H1 (cell line): ENCODE data around the gene AGRN. TPM values are rescaled to one million over a fixed set of nuclear protein-coding genes. Genes with fewer than 3 reads are reported as not detected.

Source experiments
- CTCF ChIA-PET: fragments of 300-600 bp; sonication (Branson Sonifier 250); formaldehyde crosslinking; loops from one replicate; lab custom pipeline; 2021; ENCODE audit not compliant: partially characterized antibody; lab: Charles Lee
- POLR2A ChIA-PET: fragments of 300-600 bp; sonication (Branson Sonifier 250); formaldehyde crosslinking; loops from one replicate; lab custom pipeline; 2021; ENCODE audit warnings: inconsistent platforms; ENCODE audit not compliant: partially characterized antibody; lab: Charles Lee
- DNase-seq, 2 experiments: peaks; one replicate each; pipeline versions ENCODE4 v3.0.0 to v3.0.0-alpha.2; 2010 to 2022; ENCODE audit warnings: low spot score in 2 of 2, low read depth in 1 of 2, mixed read lengths in 1 of 2
- FAIRE-seq: peaks from 2 replicates; lab custom pipeline; 2011; peaks lifted over from hg19 to GRCh38; lab: Jason Lieb, UNC
- H2AFZ ChIP-seq: 2 replicates; pipeline ENCODE4 v1.8.1; 2012; ENCODE audit warnings: low read length, inconsistent platforms
- H2AK5ac ChIP-seq: 2 replicates; pipeline ENCODE4 v1.6.1; 2013; ENCODE audit warnings: low read depth, low read length
- H2BK120ac ChIP-seq: replicated peaks from 2 replicates; pipeline ENCODE3; 2013; ENCODE audit warnings: low read depth, low read length, inconsistent platforms
- H2BK12ac ChIP-seq: 2 replicates; pipeline ENCODE4 v1.6.1; 2013; ENCODE audit warnings: low read depth, low read length
- H2BK15ac ChIP-seq: 2 replicates; pipeline ENCODE4 v1.6.1; 2013; ENCODE audit warnings: low read length
- H2BK20ac ChIP-seq: 2 replicates; pipeline ENCODE4 v1.6.1; 2013; ENCODE audit warnings: low read length
- H2BK5ac ChIP-seq: 2 replicates; pipeline ENCODE4 v1.6.1; 2013; ENCODE audit warnings: low read depth, low read length
- H3K14ac ChIP-seq: 2 replicates; pipeline ENCODE4 v1.6.1; 2013; ENCODE audit warnings: inconsistent platforms; ENCODE audit not compliant: insufficient read length
- H3K18ac ChIP-seq: 2 replicates; pipeline ENCODE4 v1.6.1; 2013; ENCODE audit warnings: low read length; ENCODE audit errors: extremely low read depth
- H3K23ac ChIP-seq: 2 replicates; pipeline ENCODE4 v1.6.1; 2013; ENCODE audit warnings: inconsistent platforms; ENCODE audit not compliant: insufficient read length
- H3K23me2 ChIP-seq: 2 replicates; pipeline ENCODE4 v1.6.1; 2013; ENCODE audit warnings: low read depth, low read length
- H3K27ac ChIP-seq: 2 replicates; pipeline ENCODE4 v1.6.1; 2011; ENCODE audit warnings: low read depth, low read length, inconsistent platforms
- H3K27me3 ChIP-seq, 4 experiments: replicated peaks in 1 of 4; 1 replicate in 1 of 4; 2 replicates in 3 of 4; pipeline versions ENCODE4 v1.6.1 to v1.8.1; 2011 to 2013; ENCODE audit warnings: low read length in 3 of 4, mild to moderate bottlenecking in 3 of 4, inconsistent platforms in 2 of 4, mixed read lengths in 2 of 4, moderate library complexity in 1 of 4; ENCODE audit not compliant: control insufficient read depth in 3 of 4, insufficient read depth in 3 of 4; ENCODE audit errors: extremely low read depth in 1 of 4
- H3K36me3 ChIP-seq, 4 experiments: 2 replicates each; pipeline versions ENCODE4 v1.6.1 to v1.8.1; 2011 to 2013; ENCODE audit warnings: mild to moderate bottlenecking in 4 of 4, low read length in 3 of 4, moderate library complexity in 2 of 4, control low read depth in 1 of 4, inconsistent platforms in 1 of 4; ENCODE audit not compliant: insufficient read depth in 4 of 4, control insufficient read depth in 2 of 4
- H3K4ac ChIP-seq: replicated peaks from 2 replicates; pipeline ENCODE3; 2013; ENCODE audit warnings: low read length, low read depth, mixed read lengths, inconsistent platforms; ENCODE audit not compliant: insufficient read length
- H3K4me1 ChIP-seq, 4 experiments: replicated peaks in 1 of 4; 1 replicate in 1 of 4; 2 replicates in 3 of 4; pipeline versions ENCODE4 v1.6.1 to v1.8.1; 2011 to 2013; ENCODE audit warnings: low read length in 3 of 4, inconsistent platforms in 2 of 4, mixed read lengths in 1 of 4; ENCODE audit not compliant: insufficient read depth in 4 of 4, control insufficient read depth in 3 of 4
- H3K4me2 ChIP-seq, 2 experiments: 2 replicates each; pipeline versions ENCODE4 v1.6.1 to v1.8.1; 2011 to 2013; ENCODE audit warnings: low read depth in 2 of 2, low read length in 2 of 2, control low read depth in 1 of 2, inconsistent platforms in 1 of 2, mild to moderate bottlenecking in 1 of 2; ENCODE audit not compliant: insufficient read depth in 1 of 2
- H3K4me3 ChIP-seq, 4 experiments: fragments of 200-600, 300-600 bp in 1 of 4; sonication (generic), shearing (Covaris generic), sonication (Bioruptor Twin) in 1 of 4; 2 replicates each; pipeline versions ENCODE4 v1.5.1 to v1.8.1; 2011 to 2016; ENCODE audit warnings: low read length in 4 of 4, low read depth in 3 of 4, control low read depth in 2 of 4, inconsistent platforms in 2 of 4, mild to moderate bottlenecking in 2 of 4, mixed read lengths in 1 of 4, moderate library complexity in 1 of 4; ENCODE audit not compliant: insufficient read depth in 2 of 4; ENCODE audit errors: extremely low read depth in 1 of 4
- H3K56ac ChIP-seq: replicated peaks from 2 replicates; pipeline ENCODE3; 2013; ENCODE audit warnings: low read depth, mild to moderate bottlenecking, mixed read lengths, low read length, inconsistent platforms; ENCODE audit not compliant: insufficient read length
- H3K79me1 ChIP-seq: 2 replicates; pipeline ENCODE4 v1.6.1; 2013; ENCODE audit warnings: low read depth, low read length, control low read depth
- H3K79me2 ChIP-seq, 2 experiments: 2 replicates each; pipeline versions ENCODE4 v1.6.1 to v1.8.1; 2012 to 2013; ENCODE audit warnings: low read length in 2 of 2, mild to moderate bottlenecking in 2 of 2, inconsistent platforms in 1 of 2; ENCODE audit not compliant: insufficient read depth in 2 of 2, control insufficient read depth in 1 of 2
- H3K9ac ChIP-seq, 4 experiments: replicated peaks in 1 of 4; 1 replicate in 1 of 4; 2 replicates in 3 of 4; pipeline versions ENCODE4 v1.6.1 to v1.8.1; 2011 to 2013; ENCODE audit warnings: low read depth in 3 of 4, low read length in 3 of 4, control low read depth in 2 of 4, mild to moderate bottlenecking in 2 of 4, moderate library complexity in 2 of 4, inconsistent platforms in 1 of 4; ENCODE audit errors: extremely low read depth in 1 of 4
- H3K9me3 ChIP-seq, 2 experiments: 2 replicates each; pipeline versions ENCODE4 v1.6.1 to v1.8.1; 2012 to 2013; ENCODE audit warnings: mild to moderate bottlenecking in 2 of 2, moderate library complexity in 2 of 2, control low read depth in 1 of 2, inconsistent platforms in 1 of 2, low read depth in 1 of 2, low read length in 1 of 2, mixed read lengths in 1 of 2; ENCODE audit not compliant: insufficient read depth in 2 of 2
- H4K20me1 ChIP-seq, 2 experiments: replicated peaks in 1 of 2; 2 replicates each; pipeline versions ENCODE3 to v1.8.1; 2011 to 2013; ENCODE audit warnings: inconsistent platforms in 2 of 2, low read length in 2 of 2, mild to moderate bottlenecking in 1 of 2; ENCODE audit not compliant: insufficient read depth in 2 of 2, control insufficient read depth in 1 of 2
- H4K5ac ChIP-seq: 2 replicates; pipeline ENCODE4 v1.6.1; 2013; ENCODE audit warnings: low read length, low read depth, mixed read lengths, inconsistent platforms; ENCODE audit not compliant: insufficient read length
- H4K8ac ChIP-seq: 2 replicates; pipeline ENCODE4 v1.8.0; 2013; ENCODE audit warnings: mild to moderate bottlenecking, moderate library complexity, low read length, inconsistent platforms; ENCODE audit not compliant: insufficient read depth; ENCODE audit errors: extremely low read depth
- H4K91ac ChIP-seq: replicated peaks from 2 replicates; pipeline ENCODE3; 2013; ENCODE audit warnings: low read length, mixed read lengths, inconsistent platforms; ENCODE audit not compliant: insufficient read length
- ASH2L ChIP-seq: fragments of 200-600, 300-600 bp; sonication (generic); IDR thresholded peaks from one replicate; pipeline ENCODE4 v1.7.1; 2017; ENCODE audit warnings: low read length
- BRCA1 ChIP-seq: IDR thresholded peaks from 2 replicates; pipeline ENCODE4 v1.6.1; 2012; ENCODE audit warnings: low read depth, low read length, improper control_type of control experiment
- CBX5 ChIP-seq: fragments of 300-800, 300-1000 bp; sonication (generic); IDR thresholded peaks from 2 replicates; pipeline ENCODE4 v1.7.1; 2016; ENCODE audit warnings: antibody characterized with exemption, low read length, low read depth
- CTBP2 ChIP-seq: IDR thresholded peaks from 2 replicates; pipeline ENCODE4 v1.7.0; 2011; ENCODE audit warnings: borderline replicate concordance, mild to moderate bottlenecking, moderate library complexity, mixed read lengths, low read length; ENCODE audit not compliant: insufficient read depth, insufficient read length
- GABPA ChIP-seq: IDR thresholded peaks from 2 replicates; pipeline ENCODE4 v1.6.1; 2011; ENCODE audit warnings: mild to moderate bottlenecking, low read length, moderate library complexity, borderline replicate concordance; ENCODE audit not compliant: insufficient read depth
- HDAC2 ChIP-seq, 2 experiments: fragments of 300-600 bp in 1 of 2; sonication (generic) in 1 of 2; IDR thresholded peaks; 2 replicates each; pipeline ENCODE4 v1.6.1; 2011 to 2012; ENCODE audit warnings: low read depth in 2 of 2, low read length in 2 of 2, mild to moderate bottlenecking in 2 of 2, moderate library complexity in 2 of 2, borderline replicate concordance in 1 of 2, inconsistent platforms in 1 of 2
- KDM5A ChIP-seq: fragments of 200-600 bp; IDR thresholded peaks from 2 replicates; pipeline ENCODE4 v1.7.1; 2012; ENCODE audit warnings: mild to moderate bottlenecking, low read length, inconsistent platforms, mixed read lengths
- MAFK ChIP-seq: IDR thresholded peaks from 2 replicates; pipeline ENCODE4 v1.6.1; 2012; ENCODE audit warnings: low read depth, mild to moderate bottlenecking, improper control_type of control experiment, low read length
- ZNF274 ChIP-seq: IDR thresholded peaks from 2 replicates; pipeline ENCODE4 v1.7.0; 2012; ENCODE audit warnings: low read length, borderline replicate concordance; ENCODE audit errors: extremely low read depth
- WGBS, 2 experiments: shearing (Covaris generic) in 1 of 2; methylation state at CpG; one replicate each; pipeline versions ENCODE4 v1.1.6 to v1.1.7; 2013 to 2015; ENCODE audit warnings: low lambda C conversion rate in 2 of 2, mixed read lengths in 2 of 2, inconsistent platforms in 1 of 2, low coverage in 1 of 2, missing lambda C conversion rate in 1 of 2; ENCODE audit not compliant: insufficient replicate concordance in 2 of 2, insufficient coverage in 1 of 2, insufficient read length in 1 of 2; ENCODE audit errors: extremely low coverage in 1 of 2, missing lambda C conversion rate in 1 of 2; 5-methylcytosine and 5-hydroxymethylcytosine counted together
- polyA plus RNA-seq, 7 experiments: library from polyadenylated mRNA; depleted of rRNA in 3 of 7; stranded (reverse) in 5 of 7; unstranded in 2 of 7; fragments of >200 nt in 5 of 7; fragments of 200-250 nt in 2 of 7; gene quantifications; 1 replicate in 5 of 7; 2 replicates in 1 of 7; 4 replicates in 1 of 7; pipeline versions ENCODE4 v1.2.1 to v1.2.3, GENCODE V29; 2011 to 2013; ENCODE audit warnings: missing spikeins in 2 of 7, mixed read lengths in 2 of 7
- total RNA-seq: library from RNA; stranded (reverse); fragmentation: NEBNext Ultra II Directional; extraction: Animal tissue kit (Norgen Biotek cat#: 25700); gene quantifications from 2 replicates; pipeline ENCODE4 v1.2.1, GENCODE V29; 2021

AGRN gene
- total and polyA plus RNA-seq, 2 of the 8 experiments (the other 6 are each of a cell fraction or from before 2014, with no cell fraction given), result 52.3 to 155 TPM

- WGBS, 2 experiments, result 93% methylated on average over 45 of the region's 45 CpGs; no CpG with 5 or more reads in 1 of the 2 experiments
- H2BK15ac ChIP-seq, result no peak overlapping the region
Observed at GRCh38 chr1:1090424-1091343, 70.8 kb downstream of the AGRN start.

More at GRCh38 chr1:1090424-1091343, 70.8 kb downstream of the AGRN start:
- H3K27ac ChIP-seq, result no peak overlapping the region
- H3K36me3 ChIP-seq, result no peaks in the 10 kb centered on the region
- no peak overlapping the region for H3K23ac ChIP-seq
- DNase-seq (no peak), FAIRE-seq (no peak)
- no peak overlapping the region for H3K9ac ChIP-seq
- no peaks in the 10 kb centered on the region for H3K4me1 ChIP-seq
- no peak overlapping the region for H3K18ac ChIP-seq
- no peak overlapping the region for H3K4me3 ChIP-seq
- peaks cover 0 to 3% of the 10 kb centered on the region in 2 experiments for H4K20me1 ChIP-seq
- no peak overlapping the region for H2BK20ac ChIP-seq
- H2AK5ac ChIP-seq, result no peak overlapping the region
- H2BK5ac ChIP-seq, result no peak overlapping the region
- peaks cover 0 to 2% (median 0%) of the 10 kb centered on the region in 4 experiments; a peak in 1 of 7 replicates for H3K27me3 ChIP-seq
- H3K79me2 ChIP-seq, result no peaks in the 10 kb centered on the region
- CTCF ChIA-PET, result interaction anchor here (0.5 to 1.2 kb wide), 6 partner anchors 16 to 171 kb away, joined by 3 read pairs; partner anchors contain the start of gene RNF223
- H3K4me2 ChIP-seq, result no peak overlapping the region
- POLR2A ChIA-PET, result no interaction called here
- TF ChIP-seq MAFK, result no peak
- no peak for TF ChIP-seq BRCA1
- no peak for TF ChIP-seq KDM5A
- no peak for TF ChIP-seq HDAC2 (IDR thresholded peaks at IDR 0.05; ENCODE audit: borderline replicate concordance in 1 of 2, low read depth in 2 of 2, low read length in 2 of 2)
- no peak for TF ChIP-seq GABPA
- no peak for TF ChIP-seq ASH2L
- TF ChIP-seq ZNF274, result no peak
- TF ChIP-seq CTBP2, result no peak
- TF ChIP-seq CBX5, result no peak
- no peak overlapping the region for H3K56ac ChIP-seq
- H3K23me2 ChIP-seq, result no peaks in the 10 kb centered on the region
- no peak overlapping the region for H2BK12ac ChIP-seq
- H3K9me3 ChIP-seq, result peaks cover 5 to 20% of the 10 kb centered on the region in 2 experiments; a peak in 3 of 4 replicates
- no peak overlapping the region for H3K4ac ChIP-seq
- no peak overlapping the region for H4K5ac ChIP-seq
- no peak overlapping the region for H2AFZ ChIP-seq
- H4K8ac ChIP-seq, result no peak overlapping the region; the same call in 1 of the 2 replicates
- H3K79me1 ChIP-seq, result no peaks in the 10 kb centered on the region
- no peak overlapping the region for H2BK120ac ChIP-seq
- no peak overlapping the region for H3K14ac ChIP-seq
- H4K91ac ChIP-seq, result no peak overlapping the region
